Measurements from ENCODE around the gene PLAGL2.

DNA sequence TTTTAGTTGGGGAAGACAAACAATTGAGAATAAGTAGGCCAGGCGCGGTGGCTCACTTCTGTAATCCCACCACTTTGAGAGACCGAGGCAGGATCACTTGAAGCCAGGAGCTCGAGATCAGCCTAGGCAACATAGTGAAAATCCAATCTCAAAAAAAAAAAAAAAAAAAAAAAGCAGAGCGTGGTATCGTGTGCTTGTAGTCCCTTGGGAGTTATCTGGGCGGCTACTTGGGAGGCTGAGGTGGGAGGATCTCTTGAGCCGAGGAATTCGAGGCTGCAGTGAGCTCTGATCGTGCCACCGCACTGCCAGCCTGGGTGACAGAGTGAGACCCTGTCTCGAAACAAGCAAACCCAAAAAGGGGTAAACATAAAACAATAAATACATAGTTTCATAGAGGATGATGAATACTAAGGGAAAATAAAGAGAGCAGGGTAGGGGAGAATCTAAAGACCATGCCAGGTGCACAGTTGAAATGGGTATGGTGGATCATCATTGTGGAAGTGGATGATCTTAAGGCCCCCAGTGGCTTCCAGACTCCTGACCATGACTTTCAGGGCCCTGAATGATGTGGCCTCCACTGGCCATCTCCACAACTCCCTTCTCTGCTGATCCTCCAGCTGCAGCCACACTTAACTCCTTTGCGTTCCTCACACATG is 1.1 kb upstream of the PLAGL2 start:
- TF ChIP-seq CTCF (optimal IDR thresholded peaks at IDR 0.05 in 1 of 3, IDR thresholded peaks at IDR 0.05 in 1 of 3, conservative IDR thresholded peaks at IDR 0.05 in 1 of 3; ENCODE audit: extremely low read depth in 1 of 3, insufficient read depth in 2 of 3, low read length in 3 of 3): no peak
- no peak for TF ChIP-seq EZH2 (IDR thresholded peaks at IDR 0.05; ENCODE audit: low read length)
